HuH-7.5 (cell line): ENCODE data around the gene POPDC2.
A peak's percentile ranks its signal among the peaks of the same experiment; 100 is the strongest.
"Not testable (repeated sequence)": the region's sequence is repeated elsewhere in the genome, so short reads cannot be mapped to it uniquely, and the experiment has no call there.

Source experiments
- DNase-seq: peaks from one replicate; pipeline ENCODE4 v3.0.0; 2011; ENCODE audit warnings: low spot score

POPDC2 gene, protein sequence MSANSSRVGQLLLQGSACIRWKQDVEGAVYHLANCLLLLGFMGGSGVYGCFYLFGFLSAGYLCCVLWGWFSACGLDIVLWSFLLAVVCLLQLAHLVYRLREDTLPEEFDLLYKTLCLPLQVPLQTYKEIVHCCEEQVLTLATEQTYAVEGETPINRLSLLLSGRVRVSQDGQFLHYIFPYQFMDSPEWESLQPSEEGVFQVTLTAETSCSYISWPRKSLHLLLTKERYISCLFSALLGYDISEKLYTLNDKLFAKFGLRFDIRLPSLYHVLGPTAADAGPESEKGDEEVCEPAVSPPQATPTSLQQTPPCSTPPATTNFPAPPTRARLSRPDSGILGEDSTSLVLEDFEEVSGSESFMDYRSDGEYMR

DNA sequence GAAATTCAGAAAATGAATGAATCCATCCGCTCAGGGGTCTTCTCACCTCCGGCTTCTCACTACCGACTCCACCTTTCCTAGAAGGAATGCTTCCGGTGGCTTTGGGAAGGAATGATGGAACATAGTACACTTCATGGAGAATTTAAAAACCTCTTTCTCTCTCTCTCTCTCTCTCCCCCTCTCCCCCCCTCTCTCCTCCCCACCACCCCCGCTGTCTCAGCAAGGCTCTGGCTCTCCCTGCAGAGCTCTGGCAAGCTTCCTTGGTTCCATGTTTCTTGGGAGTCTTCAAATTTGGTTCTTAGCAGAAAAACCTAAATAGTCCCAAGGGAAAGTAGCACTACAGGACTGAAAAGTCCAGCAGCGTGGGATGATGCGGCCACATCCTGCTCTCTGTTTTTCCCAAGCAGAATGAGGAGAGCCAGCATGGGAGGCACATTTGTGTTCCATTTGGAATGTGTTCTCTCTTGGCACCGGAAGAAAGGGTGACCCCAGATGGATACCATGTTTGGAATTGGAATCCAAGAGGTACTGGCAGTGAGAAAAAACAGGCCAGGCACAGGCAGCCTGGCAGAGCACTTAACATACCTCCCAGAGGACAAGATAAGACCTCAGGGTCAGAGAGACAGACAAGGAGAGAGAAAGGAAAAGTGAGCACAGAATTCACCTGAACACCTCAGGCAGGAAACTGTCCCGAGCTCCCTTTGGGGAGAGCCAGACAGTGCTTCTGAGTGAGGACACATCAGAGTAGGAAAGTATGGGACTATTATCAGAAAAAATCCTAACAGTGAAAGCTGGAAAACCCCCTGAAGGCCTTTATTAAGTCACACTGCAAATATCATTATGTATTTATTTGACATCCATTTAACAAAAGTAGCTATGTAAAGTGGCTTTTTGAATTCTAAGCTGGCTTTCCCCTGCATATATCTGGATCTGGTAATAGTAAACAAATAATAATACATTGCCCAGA, at the start of gene POPDC2:
Gene POPDC2, minus strand, starts transcription at position 116 of the 967 bp plus-strand sequence. CDS start 166 bp downstream, outside the sequence.
- no peak for DNase-seq

DNA sequence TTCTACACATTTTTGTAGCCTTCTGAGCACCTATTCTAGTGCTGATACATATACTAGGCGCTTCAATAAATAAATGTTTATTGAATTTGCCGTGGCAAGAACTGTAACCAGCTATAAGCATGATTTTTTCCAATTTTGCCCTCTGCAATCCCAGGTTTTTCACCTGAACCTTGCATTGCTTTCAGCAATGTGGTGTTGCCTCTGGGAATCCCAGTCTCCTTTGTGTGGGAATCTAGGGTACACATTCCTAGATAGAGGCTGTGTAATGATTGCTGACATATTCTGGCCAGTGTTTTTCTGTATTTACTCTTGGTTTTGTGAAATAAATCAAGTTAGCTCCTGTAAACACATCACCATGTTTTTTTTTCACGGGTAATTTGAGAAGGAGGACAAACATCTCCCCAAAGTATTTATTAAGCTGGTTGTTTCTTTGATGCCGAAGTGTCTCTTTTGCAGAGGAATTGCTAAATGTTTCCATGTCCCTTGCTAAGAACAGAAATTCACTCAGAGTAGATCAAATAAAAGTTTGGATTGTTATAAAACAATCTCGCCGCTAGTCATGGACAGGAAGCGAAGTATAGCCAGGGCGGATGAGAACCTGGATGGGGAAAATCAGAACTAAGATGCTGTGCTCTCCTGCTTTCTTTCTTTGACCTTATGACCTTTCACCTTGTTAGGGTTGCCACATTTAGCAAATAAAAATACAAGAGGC, 43.6 kb upstream of the POPDC2 start:
- peak; percentile 63 for DNase-seq

DNA sequence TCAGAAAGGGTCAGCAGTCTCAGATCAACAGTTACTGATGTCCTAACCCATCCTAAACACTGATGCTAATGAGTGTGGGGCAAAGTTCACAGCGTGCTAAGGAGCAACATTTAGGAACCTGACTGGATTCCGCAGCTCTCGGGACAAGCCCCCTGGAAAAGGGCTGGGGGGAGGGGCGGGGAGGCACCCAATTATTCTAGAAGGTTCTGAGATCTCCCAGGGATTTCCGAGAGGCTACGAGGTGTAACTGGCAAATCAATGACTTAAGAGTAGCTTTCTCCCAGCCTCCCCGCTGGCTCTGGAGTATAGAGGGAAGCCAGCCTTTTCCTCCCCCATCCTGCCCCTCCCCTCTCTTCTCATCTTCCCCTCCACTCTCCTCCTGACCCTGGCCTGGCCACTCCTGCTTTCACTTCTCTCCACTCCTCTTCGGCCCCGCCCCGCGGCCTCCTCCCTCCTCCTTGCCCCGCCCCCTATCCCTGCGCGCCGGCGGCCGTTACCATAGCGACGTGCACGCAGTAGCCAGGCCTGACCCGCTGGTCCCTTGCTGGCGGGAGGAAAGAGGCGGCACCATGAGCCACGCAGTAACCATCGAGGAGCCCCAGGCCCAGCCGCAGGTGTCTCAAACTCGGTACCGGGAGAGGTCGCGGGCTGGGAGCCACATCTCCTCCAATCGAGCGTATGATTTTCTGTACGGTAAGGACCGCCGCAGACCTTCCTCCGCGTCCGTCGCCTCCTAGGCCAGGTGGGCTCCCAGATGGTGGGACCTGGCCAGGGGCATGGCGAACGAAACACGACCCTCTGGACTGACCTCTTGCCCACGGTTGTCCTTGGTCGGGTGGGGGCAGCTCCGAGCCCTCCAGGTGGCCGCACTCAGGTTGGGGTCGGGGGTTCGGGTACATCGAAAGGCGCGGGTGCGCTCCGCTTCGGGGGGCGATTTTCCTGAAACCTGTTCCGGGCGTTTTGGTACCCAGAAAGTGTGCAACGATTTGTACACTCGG, 42.4 kb upstream of the POPDC2 start, which contains the start of gene CFAP91:
Gene CFAP91, plus strand, starts transcription at position 493 of the 998 bp plus-strand sequence. Its CDS starts 77 bp downstream, at position 570.
- DNase-seq: peak; percentile 44

DNA sequence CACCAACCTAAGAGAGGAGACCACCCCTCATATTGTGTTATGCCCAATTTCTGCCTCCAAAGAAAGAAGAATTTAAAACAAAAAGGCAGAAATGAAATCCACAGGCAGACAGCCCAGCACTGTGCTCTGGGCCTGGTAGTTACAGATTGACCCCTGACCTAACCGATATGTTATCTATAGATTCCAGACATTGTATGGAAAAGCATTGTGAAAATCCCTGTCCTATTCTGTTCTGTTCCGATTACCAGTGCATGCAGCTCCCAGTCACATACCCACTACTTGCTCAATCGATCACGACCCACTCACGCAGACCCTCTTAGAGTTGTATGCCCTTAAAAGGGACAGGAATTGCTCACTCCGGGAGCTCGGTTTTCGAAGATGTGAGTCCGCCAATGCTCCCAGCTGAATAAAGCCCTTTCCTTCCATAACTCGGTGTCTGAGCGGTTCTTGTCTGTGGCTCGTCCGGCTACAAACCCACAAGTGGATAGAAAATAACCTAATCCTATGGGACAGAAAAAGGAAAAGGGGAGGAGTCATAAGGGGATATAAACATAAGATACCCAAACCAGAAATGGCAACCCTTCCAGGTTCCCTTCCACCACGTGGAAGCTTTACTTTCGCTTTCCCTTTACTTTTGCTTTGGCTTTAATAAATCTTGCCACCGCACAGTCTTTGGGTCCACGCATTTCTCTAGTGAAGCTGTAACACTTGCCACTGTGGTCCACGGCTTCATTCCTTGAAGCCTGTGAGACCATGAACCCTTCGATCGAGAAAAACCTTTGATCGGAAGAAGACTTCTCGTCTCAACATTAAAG, 40.7 kb upstream of the POPDC2 start:
- DNase-seq: no peak

DNA sequence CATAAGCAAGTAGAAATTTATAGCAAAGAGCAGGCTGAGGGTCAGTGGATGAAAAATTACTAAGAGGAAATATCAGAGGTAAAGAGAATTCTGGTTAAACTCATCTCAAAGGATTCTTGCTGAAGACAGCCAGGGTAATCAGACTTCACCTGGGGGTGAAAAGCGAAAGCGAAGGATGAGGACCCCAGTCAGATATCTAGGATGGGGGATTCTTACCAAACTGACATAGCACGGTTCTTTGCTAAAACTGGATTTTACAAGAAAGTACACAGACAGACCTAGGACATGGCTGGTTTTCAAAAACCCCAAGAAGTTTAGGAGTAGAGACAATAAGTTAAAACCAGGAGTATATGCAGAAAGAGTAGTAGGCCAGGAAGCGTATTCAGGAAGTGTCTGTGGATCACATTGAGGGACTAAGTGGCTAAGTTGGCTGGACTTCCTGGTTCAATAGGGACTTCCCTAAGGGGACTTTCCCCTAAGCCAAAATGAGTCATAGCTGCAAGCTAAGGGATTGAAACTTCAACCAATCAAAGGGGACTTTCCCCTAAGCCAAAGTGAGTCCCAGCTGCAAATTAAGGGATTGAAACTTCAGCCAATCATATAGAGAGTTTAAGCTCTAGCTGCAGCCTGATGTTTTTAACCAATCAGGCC, 40.0 kb upstream of the POPDC2 start:
- no peak for DNase-seq

DNA sequence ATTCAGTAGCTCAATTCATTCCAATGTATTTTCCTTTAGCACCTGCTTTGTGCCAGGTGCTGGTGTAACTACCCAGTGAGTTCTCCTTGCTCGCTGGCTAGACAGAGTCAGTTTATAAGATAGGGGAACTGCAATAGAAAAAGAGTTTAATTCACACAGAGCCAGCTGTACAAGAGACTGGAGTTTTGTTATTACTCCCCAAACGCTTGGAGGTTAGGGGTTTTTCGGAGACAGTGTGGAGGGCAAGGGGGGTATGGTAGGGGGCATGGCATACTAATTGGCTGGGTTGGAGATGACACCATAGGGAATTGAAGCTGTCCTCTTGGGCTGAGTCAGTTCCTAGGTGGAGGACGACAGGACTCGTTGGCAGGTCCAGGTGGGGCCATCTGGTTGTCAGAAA, 37.0 kb upstream of the POPDC2 start:
- DNase-seq: no peak

DNA sequence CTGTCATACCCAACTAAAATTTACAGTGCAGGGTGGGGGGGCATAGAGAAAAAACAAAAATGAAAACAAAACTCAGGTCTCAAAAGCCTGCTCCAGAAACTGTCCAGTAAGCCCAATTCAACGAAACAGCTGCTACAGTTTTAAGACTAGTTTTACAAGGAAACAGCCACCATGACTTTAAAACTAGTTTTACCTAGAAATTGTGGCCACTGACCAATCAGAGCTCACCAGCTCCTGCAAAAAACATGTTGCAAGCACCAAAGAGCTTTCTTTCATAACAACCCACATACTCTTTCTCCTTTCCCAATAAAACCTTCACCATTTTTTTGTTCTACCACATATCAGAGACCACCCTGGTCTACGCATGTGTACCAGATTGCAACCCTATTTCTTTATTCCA, 35.1 kb upstream of the POPDC2 start:
- DNase-seq: no peak

DNA sequence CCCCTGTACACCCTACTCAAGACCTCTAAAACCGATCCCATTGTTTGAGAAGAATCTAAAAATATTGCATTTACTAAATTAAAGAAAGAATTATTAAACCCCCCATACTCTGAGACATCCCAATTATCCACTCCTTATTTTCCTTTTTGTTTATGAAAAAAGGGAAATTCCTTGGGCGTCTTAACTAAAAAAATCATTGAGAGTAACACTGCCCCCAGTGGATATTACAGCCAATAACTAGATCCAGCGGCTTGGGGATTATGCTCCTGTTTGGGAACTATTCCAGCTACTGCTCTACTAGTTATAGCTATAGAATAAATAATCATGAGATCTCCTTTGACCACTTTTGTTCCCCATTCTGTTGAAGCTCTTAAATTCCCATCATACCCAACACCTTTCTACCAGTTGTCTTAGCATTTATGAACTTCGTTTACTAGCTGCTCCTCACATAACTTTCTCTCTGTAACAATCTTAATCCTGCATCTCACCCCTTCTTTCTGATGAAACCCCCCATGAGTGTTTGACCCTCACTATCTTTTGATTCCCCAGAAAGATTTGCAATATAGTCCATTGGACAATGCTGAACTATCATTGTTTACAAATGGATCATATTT, 29.8 kb upstream of the POPDC2 start:
- no peak for DNase-seq

DNA sequence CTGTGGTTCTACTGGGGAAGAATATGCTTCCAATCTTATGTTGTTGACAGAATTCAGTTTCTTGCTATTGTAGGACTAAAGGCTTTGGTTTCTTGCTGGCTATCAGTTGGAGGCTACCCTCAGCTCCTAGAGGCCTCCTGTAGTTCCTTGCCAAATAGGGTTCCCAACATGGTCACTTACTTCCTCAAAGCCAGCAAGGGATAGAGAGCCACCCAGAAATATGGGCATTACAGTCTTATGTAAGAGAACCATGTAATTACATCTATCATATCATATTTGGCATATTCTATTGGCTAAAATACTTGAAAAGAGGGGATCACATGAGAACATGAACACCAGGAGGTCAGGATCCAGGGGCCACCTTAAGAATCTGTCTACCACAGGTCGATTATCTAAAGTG, 23.0 kb upstream of the POPDC2 start:
- no peak for DNase-seq

DNA sequence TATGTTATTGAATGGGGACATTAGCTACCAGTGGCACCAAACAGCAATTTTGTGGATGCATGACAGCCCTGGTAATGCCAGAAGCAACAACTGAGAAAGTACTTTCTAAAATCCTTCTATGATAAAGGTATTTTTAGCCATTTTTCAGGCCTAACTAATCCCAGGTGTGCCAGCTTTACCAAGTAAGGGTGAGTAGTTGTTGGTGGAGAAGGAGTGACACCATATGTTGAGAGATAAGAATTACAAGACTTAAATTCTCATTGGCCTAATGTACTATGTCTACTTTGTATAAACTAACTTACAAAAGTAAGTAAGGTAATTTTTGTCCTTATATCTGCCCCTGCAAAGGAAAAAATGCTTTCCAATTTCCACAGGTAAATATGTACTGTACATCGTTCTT, 20.9 kb upstream of the POPDC2 start:
- no peak for DNase-seq

DNA sequence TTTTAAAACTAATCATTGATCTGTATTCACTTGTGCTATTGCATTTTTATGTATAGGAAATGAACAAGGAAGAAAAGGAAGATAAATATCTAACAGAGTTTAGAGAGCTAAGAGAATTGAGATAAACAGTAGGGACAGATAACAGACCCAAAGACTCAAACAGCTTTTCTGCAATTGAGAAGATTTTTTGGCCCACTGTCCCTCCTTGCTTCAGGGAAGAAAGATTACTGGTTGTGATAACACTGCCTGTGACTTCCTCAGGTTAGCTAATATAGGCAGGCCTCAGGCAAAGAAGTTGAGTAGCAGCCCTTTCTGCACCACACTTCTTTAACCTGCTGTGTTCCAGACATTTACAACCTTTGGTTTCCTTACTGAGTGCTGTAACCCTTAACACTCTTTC, 19.5 kb upstream of the POPDC2 start:
- no peak for DNase-seq

DNA sequence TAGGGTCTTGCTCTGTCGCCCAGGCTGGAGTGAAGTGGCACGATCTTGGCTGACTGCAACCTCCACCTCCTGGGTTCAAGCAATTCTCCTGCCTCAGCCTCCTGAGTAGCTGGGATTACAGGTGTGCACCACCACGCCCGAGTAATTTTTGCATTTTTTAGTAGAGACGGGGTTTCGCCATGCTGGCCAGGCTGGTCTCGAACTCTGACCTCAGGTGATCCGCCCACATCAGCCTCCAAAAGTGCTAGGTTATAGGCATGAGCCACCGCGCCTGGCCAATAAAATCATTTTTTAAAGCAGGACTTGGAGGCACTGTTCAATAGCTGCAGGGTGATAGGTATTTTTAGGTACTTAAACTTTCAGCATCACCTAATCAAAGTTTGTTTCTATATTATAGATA, 17.8 kb upstream of the POPDC2 start:
- not testable (repeated sequence) for DNase-seq

DNA sequence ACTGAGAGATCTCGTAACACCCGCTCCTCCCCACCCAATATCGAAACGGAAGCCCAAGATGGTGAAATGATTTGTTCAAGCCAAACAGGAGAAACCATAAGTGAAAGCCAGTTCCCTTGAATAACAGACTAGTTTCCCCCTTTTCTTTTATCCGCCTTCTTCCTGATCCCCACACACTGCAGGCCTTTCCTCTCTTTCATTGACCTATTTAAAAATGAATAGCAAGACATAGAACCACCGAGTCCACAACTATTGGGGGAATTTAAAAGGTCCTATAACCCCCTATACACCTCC, 17.2 kb upstream of the POPDC2 start:
- no peak for DNase-seq

DNA sequence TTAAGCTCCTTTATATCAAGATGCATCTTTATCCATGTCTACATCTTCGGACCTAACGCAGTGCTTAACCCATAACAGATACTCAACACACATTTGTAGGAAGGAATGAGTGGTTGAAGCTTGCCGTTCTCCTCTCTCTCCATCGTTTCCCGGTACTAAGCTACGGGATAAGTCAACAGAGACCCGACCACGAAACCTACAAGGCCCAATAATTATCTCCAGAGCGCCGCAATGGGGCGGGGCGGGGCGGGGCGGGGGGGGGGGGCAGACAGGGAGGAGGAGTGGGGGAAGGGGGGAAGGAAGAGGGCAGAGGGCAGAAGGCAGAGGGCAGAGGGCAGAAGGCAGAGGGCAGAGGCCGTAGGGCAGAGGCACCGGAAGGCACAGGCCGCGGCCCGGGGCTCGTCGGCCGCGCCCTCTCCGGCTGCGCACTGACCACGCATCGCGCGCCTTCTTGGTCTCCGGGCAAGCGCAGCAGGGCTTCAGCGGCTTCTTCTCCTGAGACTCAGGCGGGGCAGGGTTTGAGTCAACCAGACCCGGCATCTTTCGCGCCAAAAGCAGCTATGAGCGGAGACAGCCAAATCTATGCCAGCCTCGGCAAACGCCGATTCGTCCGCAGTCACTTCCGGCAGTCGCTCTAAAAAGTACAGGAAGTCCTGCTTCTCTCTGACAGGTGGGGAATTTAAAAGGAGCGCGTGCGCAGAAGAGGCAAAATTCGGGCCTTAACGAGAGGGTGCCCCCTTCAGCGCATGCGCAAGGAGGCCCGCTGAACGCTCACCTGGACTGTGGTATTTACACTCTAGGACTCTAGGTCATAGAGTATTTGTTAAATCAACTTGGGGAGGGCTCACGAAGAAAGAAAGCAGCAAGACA, 16.6 kb upstream of the POPDC2 start, which contains the start of gene COX17:
Gene COX17, minus strand, starts transcription at position 636 of the 870 bp plus-strand sequence. Its CDS starts 96 bp downstream, at position 540.
- DNase-seq: peak; percentile 92

DNA sequence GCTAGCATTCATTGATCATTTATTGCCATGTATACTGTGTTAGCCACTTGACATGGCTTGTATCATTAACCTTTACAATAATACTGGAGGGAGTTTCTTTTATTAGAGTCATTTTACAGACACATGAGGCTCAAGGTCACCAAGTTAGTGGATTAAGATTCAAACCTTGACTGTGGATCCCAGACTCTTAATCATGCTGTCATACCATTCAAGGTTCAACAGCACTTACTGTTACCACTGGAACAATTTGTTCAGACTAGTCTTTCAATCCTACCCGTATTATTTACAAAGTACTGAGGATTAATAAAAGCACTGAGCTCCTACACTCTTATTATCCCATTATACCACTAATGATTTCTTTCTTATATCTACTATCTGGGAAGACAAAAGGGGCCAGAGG, 15.6 kb upstream of the POPDC2 start:
- no peak for DNase-seq

DNA sequence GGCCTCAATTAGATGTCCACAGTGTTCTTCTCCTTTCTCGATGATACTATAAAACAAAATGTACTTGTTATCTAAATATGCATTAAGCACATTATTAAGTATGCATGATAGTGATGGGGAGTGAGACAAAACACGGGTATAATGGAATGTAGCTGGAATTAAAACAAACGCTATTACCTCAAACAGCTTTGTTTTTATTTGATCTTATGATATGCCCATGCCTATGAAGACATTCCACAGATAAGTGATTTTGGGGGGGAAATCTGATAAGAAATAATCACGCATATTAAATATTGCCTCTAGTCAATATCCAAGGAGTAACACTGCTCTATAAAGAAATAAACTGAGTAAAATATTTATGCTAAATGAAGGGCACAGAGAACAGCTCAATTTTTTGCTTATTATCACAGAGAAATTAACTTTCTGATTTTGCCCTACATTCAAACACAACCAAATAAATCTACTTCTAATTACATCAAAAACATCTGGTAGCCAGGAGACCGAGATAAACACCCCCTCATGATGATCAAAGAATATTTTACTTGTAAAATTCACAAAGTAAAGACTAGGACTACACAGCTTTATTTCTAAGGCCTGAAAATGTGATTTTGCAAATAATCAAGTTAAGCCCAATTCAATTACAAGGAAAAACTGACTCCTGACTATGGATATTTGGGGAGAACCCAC, 14.9 kb upstream of the POPDC2 start:
- DNase-seq: no peak

DNA sequence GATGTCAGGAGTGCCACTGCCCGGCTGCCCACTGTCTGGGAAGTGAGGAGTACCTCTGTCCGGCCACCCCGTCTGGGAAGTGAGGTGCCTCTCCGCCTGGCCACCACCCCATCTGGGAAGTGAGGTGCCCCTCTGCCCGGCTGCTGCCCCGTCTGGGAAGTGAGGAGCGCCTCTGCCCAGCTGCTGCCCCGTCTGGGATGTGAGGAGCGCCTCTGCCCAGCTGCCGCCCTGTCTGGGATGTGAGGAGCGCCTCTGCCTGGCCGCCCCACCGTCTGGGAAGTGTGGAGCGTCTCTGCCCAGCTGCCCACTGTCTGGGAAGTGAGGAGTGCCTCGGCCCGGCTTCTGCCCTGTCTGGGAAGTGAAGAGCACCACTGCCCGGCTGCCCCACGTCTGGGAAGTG, 13.5 kb upstream of the POPDC2 start:
- no peak for DNase-seq

DNA sequence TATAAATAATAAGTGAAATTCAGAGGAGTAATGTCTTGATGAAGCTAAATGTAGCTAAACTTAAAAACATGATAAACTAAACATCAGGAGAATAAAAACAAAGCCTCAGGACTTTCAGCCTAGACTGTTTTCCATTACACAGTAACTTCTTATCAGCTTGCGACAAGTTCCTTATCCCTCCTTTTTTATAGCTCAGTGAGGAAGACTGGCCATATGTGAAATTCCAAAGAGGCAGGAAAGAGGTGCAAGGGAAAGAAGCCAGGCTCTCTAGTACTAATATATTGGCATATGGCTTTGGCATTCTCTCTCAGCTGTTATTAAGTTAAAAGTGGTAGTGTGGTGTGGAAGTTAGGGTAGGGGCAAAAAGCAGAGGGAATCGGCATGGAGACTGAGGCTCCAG, 12.4 kb upstream of the POPDC2 start:
- DNase-seq: no peak
